Suprapubic skin (tissue), 3 donors: ENCODE data around the gene RAB3GAP1.

Experiments used
- POLR2AphosphoS5 ChIP-seq, 3 donors: sonication (generic); formaldehyde crosslinking; IDR thresholded peaks; one replicate each; pipeline ENCODE4 v1.6.1; 2017; ENCODE audit warnings: antibody characterized with exemption in 3 of 3
- TF ChIP-seq, protein P1 (sequence below), 2 donors: fragments of 200-600 bp in 1 of 2; fragments of 450-650 bp in 1 of 2; sonication (generic) in 1 of 2; IDR thresholded peaks; one replicate each; pipeline ENCODE4 v1.5.1; 2016 to 2019; ENCODE audit warnings: antibody characterized with exemption in 2 of 2, mild to moderate bottlenecking in 1 of 2, moderate library complexity in 1 of 2

DNA sequence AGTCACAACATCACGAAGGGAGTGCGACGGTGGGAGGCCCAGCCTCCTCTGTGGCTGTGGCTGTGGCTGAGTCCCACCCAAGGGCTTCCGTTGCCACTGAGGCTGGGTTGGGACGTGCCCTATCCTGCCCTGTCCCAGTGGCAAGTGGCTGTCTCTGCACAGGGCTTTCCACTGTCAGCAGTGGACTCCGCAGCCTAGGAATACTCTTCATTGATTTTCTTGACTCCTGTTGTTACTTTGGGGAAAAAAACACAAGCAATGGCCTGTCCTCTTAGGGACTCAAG is 122.7 kb downstream of the RAB3GAP1 start:
- TF ChIP-seq, protein P1, sequence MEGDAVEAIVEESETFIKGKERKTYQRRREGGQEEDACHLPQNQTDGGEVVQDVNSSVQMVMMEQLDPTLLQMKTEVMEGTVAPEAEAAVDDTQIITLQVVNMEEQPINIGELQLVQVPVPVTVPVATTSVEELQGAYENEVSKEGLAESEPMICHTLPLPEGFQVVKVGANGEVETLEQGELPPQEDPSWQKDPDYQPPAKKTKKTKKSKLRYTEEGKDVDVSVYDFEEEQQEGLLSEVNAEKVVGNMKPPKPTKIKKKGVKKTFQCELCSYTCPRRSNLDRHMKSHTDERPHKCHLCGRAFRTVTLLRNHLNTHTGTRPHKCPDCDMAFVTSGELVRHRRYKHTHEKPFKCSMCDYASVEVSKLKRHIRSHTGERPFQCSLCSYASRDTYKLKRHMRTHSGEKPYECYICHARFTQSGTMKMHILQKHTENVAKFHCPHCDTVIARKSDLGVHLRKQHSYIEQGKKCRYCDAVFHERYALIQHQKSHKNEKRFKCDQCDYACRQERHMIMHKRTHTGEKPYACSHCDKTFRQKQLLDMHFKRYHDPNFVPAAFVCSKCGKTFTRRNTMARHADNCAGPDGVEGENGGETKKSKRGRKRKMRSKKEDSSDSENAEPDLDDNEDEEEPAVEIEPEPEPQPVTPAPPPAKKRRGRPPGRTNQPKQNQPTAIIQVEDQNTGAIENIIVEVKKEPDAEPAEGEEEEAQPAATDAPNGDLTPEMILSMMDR (IDR thresholded peaks at IDR 0.05) = no peak
- TF ChIP-seq POLR2AphosphoS5 (IDR thresholded peaks at IDR 0.05) = no peak
